Measurements from ENCODE around the gene RAB27A.
A peak's percentile ranks its signal among the peaks of the same experiment; 100 is the strongest.
"Not testable (repeated sequence)": the region's sequence is repeated elsewhere in the genome, so short reads cannot be mapped to it uniquely, and the experiment has no call there.

RAB27A gene

DNA sequence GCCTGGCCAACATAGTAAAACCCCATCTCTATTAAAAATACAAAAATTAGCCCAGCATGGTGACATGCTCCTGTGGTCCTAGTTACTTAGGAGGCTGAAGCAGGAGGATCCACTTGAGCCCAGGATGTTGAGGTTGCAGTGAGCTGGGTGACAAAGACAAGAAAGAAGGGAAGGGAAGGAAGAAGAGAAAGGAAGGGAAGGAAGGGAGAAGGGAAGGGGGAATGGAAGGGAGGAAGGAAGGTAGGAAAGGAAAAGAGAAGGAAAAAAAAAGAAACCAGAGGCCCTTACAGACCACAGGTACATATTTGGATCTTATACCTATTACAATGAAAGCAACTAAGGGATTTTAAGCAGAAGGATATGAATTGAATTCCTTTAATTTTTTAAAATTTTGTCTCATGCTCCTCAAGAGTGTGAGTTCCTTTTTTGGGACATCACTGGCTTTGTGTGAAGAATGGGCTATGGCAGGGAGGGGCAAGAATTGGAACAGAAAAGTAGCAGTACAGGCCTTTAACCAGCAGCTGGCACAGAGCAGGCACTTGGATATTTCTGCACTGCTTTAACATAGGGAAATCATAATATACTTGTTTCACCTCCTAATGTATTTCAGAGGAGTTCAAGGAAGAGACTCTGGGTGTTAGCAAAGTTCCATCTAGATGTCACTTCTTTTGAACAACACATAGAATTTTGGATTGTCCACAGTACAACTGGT is 7.9 kb downstream of the RAB27A start:
- no peak for FAIRE-seq

DNA sequence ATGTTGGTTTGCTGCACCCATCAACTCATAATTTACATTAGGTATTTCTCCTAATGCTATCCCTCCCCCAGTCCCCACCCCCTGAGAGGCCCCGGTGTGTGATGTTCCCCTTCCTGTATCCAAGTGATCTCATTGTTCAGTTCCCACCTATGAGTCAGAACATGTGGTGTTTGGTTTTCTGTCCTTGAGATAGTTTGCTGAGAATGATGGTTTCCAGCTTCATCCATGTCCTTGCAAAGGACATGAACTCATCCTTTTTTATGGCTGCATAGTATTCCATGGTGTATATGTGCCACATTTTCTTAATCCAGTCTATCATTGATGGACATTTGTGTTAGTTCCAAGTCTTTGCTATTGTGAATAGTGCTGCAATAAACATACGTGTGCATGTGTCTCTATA is 9.0 kb downstream of the RAB27A start:
- not testable (repeated sequence) for FAIRE-seq

DNA sequence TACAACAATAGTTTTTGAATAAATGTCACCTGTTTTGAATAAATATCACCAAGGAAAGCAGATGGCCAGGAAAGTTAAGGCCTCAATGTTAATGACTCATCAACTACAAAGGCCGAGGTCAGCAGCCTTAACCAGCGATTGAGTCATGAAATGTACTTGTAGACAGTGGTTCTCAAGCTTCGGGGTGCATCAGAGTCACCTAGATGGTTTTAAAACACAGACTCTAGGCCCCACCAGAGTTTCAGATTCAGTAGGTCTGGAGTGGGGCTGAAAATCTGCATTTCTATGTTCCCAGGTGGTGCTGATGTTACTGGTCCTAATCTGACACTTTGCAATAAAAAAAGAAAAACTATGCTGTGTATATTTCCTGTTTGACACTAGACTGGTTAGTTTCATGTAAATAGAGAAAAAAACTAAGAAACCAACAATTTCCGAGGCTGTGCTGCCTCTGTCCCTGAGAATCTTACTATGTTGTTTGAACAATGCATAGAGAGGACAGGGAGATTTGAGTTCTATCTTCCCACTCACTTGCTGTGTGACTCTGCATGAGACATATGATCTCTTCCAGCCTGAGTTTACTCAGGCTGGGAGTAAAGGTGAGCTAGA is 9.8 kb downstream of the RAB27A start:
- peak; percentile 43 for FAIRE-seq

DNA sequence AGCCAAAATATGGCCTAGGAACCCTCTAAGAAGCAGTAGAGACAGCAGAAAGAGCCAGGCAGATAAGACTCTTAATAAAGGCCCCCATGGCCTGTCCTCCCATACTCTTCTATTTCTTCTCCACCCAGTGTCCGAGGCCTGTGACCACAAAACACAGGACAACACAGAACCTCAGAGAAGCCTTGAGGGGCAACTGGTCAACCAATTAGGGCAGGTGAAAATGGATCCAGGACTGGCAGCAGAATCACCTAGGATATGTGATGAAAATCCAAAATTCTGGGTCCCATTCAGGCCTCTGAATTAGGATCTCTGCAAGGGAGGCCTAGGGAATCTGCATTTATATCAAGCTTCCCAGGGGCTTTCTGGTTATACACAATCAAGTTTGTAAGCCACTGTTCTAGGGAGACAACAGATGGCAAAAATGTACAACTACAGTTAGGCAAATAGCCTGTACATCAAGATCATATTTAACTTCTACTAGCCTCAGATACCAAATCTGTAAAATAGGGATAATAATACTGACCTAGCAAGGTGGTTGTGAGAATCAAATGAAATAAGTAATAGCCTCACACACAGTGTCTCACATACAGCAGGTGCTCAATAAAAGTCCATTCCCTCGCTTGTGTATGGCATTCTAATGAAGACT is 10.4 kb downstream of the RAB27A start:
- FAIRE-seq, result no peak

DNA sequence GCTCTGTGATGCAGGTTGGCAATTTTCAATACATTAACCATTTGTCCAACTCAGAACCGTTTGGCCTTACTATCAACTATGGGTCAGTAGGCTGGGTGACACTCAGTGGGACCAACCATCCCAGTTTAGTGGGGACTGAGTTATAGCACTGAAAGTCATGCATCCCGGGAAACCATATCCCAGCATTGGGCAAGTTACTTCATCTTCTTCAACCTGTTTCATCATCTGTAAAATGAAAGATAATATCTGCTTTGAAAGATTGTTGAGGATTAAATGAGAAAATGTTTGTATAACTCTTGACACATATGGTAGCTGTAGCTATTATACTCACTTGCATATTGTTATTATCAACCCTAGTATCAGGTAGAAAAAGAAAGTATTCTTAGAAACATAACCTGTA is 11.9 kb downstream of the RAB27A start:
- FAIRE-seq, result no peak

DNA sequence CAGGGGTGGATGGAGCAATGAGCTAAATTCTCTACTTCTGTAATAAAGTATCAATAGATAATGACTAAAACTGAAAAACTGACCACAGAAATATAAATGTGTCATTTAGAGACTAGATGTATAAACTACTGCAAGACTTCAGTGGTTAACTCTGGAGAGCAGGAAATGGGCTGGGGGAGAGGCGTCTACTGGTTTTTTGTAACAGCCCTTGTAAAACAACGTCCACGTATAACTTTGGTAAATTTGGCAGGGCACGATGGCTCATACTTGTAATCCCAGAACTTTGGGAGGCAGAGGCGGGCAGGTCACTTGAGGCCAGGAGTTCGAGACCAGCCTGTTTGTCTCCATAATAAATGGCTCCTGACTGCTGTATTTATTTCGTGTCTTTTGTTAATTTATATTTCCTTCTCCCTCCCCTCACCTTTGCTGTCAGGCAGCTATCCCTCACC is 12.5 kb downstream of the RAB27A start:
- no peak for FAIRE-seq

DNA sequence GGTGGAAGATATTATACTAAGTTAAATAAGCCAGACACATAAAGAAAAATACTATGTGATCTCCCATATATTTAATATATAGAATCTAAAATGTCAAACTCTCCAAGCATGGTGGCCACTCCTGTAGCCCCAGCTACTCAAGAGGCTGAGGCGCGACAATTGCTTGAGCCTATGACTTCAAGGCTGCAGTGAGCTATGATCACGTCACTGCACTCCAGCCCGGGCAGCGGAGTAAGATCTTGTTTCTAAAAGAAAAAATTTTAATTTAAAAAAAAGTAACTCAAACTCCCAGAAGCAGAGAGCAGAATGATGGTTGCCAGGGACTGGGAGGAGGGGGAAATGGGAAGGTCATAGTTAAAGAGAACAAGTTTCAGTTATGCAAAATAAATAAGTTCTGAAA is 13.3 kb downstream of the RAB27A start:
- FAIRE-seq, result no peak

DNA sequence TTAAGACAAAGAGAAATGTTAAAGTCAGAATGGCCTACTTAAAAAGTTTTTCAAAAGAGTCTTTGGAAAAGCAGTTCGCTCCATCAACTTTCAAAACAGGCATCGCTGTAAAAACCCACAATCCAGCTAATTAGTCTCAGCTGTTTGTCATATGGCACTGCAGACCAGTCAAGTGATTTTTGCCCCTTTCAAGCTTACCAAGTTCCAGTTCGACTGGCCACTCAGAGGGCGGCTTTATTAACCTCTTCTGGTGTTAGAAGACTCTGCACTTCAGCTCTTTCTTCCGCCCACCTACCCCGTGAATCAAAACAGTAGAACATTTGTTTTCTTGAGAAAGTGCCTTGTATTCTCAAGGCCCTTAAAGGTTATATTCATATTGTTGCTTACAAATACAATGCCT is 19.3 kb downstream of the RAB27A start:
- no peak for FAIRE-seq

DNA sequence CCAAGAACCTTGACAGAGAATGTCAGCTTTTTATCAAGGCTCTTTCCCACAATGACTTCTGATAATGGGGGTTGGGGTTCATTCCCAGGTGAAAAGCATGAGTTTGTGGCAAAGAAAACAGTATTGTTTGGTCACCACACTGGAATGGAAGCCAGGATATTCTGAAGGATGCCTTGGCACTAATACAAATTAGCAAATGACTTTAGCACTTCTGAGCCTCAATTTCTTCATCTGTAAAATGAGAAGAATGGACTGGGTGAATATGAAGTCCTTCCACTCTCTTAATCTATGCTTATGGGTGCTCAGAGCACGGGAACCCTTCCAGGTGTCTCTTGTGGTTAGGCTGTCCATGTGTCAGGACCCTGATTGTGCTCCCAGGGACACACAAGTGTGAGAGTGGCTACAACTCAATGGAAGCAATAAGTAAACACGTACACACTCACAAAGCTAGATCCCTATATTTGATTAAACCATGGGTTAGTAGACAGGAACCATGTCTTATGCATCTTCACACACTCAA is 21.4 kb downstream of the RAB27A start:
- FAIRE-seq, result no peak

DNA sequence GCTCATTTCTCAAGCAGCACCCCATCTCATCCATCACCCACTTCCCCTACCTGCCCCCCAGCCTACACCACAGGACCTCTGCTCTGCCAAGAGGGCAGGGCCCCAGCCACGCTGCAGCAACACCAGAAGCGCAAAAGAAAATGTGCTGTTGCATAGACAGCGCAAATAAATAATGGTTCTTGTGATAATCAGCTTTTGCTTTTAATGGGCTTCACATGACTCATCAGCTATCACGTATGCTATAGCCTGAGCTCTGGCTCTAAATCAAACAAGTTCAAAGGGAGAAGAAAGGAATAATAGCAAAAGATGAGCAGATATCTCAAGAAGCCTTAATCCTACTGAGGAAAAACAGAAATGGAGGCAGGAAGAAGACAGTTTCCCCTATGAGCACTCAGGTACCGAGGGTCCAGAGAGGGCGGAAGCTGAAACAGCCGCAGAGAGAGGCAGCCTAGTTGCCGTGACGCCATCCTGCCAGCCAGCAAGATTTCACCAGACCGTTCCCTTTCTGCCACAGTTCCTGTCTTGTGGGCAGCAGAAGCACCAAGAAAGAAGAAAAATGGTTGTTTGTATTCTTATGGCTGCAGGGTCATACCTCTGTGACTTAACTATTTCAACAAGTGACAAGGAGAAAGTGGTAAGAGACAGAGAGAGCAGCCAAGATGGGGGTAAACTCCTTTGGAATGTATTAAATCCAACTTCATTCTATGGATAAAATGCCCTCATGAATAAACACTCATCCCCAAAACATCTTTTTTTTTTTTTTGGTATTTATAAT is 22.0 kb downstream of the RAB27A start:
- no peak for FAIRE-seq

DNA sequence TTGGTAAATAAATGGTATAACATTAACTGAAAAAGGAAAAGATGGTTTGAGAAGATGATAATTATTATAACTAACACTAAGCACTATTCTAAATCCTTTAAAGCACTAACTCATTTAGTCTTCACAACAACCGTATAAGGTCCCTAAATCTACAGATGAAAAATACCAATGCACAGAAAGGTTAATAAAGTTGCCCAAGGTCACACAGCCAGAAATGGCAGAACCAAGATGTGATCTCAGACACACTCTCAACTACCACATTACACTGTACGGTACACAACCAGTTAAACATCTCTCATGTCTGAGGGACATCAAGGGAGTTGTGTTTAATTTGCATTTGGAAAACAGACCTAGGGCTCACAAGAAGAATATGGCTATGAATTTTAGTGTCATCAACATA is 23.1 kb downstream of the RAB27A start:
- no peak for FAIRE-seq

DNA sequence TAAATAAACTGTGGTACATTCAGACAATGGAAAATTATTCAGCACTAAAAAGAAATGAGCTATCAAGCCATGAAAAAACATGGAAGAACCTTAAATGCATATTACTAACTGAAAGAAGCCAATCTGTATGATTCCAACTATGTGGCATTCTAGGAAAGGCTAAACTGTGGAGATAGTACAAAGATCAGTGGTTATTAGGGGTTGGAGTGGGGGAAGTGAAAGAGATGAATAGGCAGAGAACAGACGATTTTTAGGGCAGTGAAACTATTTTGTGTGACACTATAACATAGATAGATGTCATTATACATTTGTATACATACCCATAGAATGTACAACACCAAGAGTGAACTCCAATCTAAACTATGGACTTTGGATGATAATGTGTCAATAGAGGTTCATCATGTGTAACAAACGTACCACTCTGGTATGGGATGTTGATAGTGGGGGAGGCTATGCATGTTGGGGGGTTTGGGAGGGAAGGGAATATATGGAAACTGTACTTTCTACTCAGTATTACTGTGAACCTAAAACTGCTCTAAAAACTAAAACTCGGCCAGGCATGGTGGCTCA is 29.0 kb downstream of the RAB27A start:
- no peak for FAIRE-seq

DNA sequence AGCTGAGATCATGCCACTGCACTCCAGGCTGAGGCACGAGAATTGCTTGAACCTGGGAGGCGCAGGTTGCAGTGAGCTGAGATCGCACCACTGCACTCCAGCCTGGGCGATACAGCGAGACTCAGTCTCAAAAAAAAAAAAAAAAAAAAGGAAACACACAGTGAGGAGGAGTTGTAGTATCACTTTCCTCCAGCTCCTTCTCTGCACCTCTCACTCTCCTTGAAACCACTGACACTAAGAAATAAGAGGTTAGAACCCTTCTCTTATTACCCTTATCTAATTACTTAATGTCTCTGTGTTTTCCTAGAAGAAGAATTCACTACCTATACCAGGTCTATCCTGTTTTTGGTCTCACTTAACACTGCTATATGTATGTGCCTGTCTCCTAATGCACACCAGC is 31.7 kb downstream of the RAB27A start:
- FAIRE-seq, result no peak

DNA sequence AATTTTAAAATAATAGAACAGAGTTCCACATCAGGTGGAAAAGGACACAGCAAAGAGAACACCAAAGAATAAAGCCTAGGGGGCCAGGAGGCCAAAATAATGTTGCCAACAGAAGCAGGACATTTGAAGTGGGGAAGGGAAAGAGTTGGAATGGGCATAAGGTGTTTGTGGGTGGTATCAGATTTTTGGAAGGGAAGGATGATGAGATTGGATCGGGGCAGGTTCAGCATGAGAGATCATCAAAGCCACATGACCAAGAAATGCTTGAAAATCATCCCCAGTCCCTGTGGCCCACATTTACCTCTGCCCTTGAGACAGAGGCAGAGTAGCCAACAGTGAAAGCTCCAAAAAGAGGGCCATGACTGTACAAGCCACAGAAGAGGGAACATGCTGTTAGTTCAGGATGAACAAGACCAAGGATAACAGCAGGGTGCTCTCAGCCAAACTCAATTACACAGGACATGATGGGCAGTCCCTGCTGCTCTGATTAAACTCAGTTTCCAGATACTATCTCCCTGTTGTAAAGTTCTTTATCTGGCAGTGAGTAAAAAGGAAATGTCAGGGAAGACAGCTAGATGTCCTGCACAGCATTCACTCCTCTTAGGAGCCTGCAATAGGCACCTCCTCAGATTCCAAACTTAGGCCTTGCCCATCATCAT is 32.5 kb downstream of the RAB27A start:
- no peak for FAIRE-seq

DNA sequence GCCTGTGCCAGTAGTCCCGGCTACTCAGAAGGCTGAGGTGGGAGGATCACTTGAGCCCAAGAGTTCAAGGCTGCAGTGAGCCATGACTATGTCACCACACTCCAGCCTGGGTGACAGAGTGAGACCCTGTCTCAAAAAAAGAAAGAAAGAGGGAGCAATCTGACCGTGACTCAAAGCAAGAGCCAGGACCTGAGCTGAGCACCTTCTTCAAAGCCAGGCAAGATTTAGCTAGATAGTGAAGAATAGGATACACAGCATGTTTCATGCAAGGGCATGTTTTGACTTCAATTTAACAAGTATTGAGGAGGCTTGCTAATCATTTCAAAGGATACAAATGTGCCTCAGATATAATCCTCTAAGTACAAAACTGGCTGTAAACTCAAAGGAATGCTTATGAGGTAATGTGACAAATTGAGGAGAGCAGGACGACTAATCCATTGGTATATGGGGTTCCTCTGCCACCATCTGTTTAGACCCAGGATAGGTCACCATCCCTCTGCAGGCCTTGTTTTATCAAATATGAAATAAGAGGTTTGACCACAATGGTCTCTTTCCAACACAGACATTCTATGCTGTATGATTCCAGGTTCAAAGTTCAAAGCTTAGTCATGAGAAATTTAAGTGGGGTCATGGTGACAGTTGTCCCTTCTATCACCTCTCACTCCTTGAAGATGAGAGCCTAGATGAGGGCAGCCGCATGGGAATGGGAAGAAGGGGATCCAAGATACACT is 33.2 kb downstream of the RAB27A start:
- no peak for FAIRE-seq

DNA sequence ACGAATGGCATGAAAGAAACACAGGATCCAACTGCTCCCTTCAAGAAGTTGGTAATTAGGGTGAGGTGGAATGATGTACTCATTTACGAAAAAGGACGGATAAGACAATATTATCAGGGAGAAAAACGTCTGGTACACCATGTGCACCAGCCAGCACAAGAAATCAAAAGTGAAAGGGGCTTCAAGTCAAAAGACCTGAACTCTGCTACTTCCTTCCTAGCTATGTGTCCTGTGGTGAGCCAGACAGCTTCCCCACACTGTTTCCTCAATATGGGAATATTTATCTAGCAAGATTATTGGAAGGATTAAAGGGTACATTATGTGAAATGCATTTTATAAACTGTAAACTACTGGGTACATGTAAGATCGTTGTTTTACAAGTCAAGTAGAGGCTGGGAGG is 33.9 kb downstream of the RAB27A start:
- no peak for FAIRE-seq

DNA sequence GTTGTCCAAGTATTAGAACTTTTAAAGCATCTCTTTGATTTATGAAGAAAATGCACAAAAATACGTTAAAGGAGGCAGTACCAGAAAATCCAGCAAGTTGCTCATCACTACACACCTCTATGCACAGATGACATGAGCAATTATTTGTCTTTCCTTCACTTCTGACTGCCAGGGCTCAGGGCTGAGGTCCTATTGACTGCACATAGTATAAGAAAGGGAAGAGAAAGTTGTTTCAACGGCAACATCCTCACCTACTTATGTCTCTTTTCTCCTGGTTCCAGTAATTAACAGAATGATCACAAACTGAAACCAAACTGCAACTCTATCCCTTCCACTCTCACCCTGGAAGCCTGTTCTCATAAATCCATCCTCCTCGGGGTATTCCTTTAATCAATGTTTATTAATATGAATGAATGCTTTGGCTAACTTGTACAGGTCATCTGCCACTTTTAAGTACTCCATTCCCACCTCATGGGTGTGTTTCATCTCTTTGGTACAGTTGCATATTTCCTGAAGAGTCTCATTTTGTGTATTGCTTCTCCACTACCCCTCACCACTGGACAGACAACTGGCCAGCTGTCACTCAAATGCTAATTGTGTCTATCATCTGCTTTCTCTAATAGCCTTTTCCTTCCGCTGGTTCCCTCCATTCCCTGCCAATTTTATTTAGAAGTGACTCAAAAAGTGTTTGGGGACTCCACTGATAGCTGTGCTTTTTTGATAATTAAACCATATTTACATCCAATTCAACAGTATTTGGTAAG is 34.5 kb downstream of the RAB27A start:
- FAIRE-seq, result no peak

DNA sequence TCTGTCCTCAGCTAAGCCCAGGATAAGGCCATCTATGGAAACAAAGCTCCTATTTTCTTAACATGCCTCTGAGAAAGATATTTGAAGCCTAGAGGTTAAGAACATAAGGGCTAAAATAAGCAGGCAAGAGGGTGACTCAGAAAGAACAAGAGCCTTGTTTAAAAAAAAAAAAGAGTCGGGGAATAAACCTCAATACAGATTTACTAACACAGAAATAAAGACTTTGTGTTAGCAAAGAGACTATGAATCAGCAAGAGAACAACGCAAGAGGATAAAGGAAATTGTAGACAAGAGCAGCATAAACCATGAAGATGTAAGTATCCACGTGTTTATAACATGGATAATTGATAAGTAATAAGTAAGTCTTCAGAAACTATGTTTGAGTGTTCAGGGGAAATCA is 36.0 kb downstream of the RAB27A start:
- FAIRE-seq, result no peak

DNA sequence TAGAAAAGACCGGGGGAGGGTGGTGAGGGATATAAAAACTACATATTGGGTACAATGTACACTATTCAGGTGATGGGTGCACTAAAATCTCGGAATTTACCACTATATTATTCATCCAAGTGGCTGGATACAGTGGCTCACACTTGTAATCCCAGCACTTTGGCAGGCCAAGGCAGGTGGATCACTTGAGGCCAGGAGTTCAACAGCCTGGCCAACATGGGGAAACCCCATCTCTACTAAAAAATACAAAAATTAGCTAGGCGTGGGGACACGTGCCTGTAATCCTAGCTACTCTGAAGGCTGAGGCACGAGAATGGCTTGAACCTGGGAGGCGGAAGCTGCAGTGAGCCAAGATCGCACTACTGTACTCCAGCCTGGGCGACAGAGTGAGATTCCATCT is 37.4 kb downstream of the RAB27A start:
- not testable (repeated sequence) for FAIRE-seq

DNA sequence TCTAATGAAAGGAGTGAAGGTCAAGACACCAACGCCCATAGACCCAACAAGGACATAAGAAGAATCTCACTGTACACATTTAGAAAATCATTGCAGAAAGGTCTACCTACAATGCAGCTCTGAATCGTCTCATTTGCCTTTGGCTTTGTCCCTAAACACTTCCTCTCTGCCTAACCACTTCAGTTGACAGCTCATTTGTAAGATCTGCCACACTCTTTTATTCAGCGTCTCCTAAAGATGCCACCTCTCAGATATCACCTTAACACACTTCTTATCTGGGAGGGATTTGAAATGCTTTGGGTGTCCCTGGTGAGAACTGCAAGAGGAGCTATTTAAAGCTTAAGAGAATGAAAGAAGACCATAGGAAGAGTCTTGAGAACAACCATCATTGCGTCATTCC is 38.7 kb downstream of the RAB27A start:
- no peak for FAIRE-seq

DNA sequence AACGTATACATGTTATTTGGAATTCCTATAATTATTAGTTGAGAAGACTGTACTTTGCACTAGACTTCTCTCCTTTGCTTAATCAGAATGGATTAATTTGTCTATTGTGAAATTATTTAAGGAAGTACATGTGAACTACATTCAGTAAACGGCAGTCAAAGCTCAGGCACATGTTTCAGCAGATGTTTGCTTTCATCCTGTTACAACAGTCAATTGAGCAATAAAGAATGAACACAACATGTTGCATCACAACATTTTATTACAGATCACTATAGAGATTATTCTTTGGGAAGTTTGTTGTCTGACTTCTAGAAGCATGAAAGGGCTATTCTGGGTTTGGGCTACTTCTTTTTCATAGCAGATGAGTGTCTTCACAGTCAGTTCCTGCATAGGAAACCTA is 39.2 kb downstream of the RAB27A start:
- FAIRE-seq, result no peak
